GM12878 (cell line): ENCODE measurements around the gene NDOR1.

ENCODE experiments used
- PAX5 ChIP-seq: IDR thresholded peaks from 2 replicates; pipeline ENCODE4 v1.6.1; 2011; ENCODE audit warnings: low read depth, low read length, borderline replicate concordance
- RELA ChIP-seq: fragments of 450-650 bp; IDR thresholded peaks from 2 replicates; pipeline ENCODE4 v1.8.0; 2014; ENCODE audit warnings: borderline replicate concordance; ENCODE audit not compliant: partially characterized antibody
- SREBF1 ChIP-seq: IDR thresholded peaks from 2 replicates; pipeline ENCODE4 v1.6.1; 2012; ENCODE audit warnings: mild to moderate bottlenecking, low read length
- YY1 ChIP-seq: IDR thresholded peaks from 2 replicates; pipeline ENCODE4 v1.6.1; 2011; ENCODE audit warnings: low read depth, mild to moderate bottlenecking, low read length
- ZNF274 ChIP-seq: IDR thresholded peaks from one replicate; pipeline ENCODE4 v1.8.0; 2011; ENCODE audit not compliant: insufficient read length, insufficient read depth
- TF ChIP-seq, protein P1 (sequence below), 3 experiments: IDR thresholded peaks in 2 of 3; conservative IDR thresholded peaks in 1 of 3; 2 replicates each; pipeline ENCODE4 v1.5.1; 2011; ENCODE audit warnings: low read depth in 3 of 3, low read length in 3 of 3, mild to moderate bottlenecking in 3 of 3, control low read depth in 2 of 3, moderate library complexity in 2 of 3, inconsistent platforms in 1 of 3, mixed read lengths in 1 of 3; ENCODE audit not compliant: control insufficient read depth in 2 of 3, insufficient read depth in 1 of 3; ENCODE audit errors: extremely low read depth in 1 of 3

- TF ChIP-seq, protein P1, sequence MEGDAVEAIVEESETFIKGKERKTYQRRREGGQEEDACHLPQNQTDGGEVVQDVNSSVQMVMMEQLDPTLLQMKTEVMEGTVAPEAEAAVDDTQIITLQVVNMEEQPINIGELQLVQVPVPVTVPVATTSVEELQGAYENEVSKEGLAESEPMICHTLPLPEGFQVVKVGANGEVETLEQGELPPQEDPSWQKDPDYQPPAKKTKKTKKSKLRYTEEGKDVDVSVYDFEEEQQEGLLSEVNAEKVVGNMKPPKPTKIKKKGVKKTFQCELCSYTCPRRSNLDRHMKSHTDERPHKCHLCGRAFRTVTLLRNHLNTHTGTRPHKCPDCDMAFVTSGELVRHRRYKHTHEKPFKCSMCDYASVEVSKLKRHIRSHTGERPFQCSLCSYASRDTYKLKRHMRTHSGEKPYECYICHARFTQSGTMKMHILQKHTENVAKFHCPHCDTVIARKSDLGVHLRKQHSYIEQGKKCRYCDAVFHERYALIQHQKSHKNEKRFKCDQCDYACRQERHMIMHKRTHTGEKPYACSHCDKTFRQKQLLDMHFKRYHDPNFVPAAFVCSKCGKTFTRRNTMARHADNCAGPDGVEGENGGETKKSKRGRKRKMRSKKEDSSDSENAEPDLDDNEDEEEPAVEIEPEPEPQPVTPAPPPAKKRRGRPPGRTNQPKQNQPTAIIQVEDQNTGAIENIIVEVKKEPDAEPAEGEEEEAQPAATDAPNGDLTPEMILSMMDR (IDR thresholded peaks at IDR 0.05 in 2 of 3, conservative IDR thresholded peaks at IDR 0.05 in 1 of 3; ENCODE audit: control insufficient read depth in 2 of 3, extremely low read depth in 1 of 3, insufficient read depth in 1 of 3, low read depth in 3 of 3, low read length in 3 of 3), result no peak
- no peak for TF ChIP-seq YY1
- no peak for TF ChIP-seq SREBF1
- TF ChIP-seq PAX5, result no peak
- TF ChIP-seq ZNF274, result no peak
- no peak for TF ChIP-seq RELA
These were observed 37.0 kb downstream of the NDOR1 start for GRCh38 chr9:137242269-137243203.
